Measurements from ENCODE around the gene PLOD3.
A peak's percentile ranks its signal among the peaks of the same experiment; 100 is the strongest.
"Not testable (repeated sequence)": the region's sequence is repeated elsewhere in the genome, so short reads cannot be mapped to it uniquely, and the experiment has no call there.

Gene PLOD3

GRCh38 chr7:101217388-101218235 is at the start of gene PLOD3, which contains the start of gene ZNHIT1:
Gene PLOD3, minus strand, starts transcription at chr7:101217581. Its CDS starts 307 bp downstream, at chr7:101217274.
Gene ZNHIT1, plus strand, starts transcription at chr7:101218165. Its CDS starts 31 bp downstream, at chr7:101218196.
- DNase-seq, result peak; percentile 97

DNA sequence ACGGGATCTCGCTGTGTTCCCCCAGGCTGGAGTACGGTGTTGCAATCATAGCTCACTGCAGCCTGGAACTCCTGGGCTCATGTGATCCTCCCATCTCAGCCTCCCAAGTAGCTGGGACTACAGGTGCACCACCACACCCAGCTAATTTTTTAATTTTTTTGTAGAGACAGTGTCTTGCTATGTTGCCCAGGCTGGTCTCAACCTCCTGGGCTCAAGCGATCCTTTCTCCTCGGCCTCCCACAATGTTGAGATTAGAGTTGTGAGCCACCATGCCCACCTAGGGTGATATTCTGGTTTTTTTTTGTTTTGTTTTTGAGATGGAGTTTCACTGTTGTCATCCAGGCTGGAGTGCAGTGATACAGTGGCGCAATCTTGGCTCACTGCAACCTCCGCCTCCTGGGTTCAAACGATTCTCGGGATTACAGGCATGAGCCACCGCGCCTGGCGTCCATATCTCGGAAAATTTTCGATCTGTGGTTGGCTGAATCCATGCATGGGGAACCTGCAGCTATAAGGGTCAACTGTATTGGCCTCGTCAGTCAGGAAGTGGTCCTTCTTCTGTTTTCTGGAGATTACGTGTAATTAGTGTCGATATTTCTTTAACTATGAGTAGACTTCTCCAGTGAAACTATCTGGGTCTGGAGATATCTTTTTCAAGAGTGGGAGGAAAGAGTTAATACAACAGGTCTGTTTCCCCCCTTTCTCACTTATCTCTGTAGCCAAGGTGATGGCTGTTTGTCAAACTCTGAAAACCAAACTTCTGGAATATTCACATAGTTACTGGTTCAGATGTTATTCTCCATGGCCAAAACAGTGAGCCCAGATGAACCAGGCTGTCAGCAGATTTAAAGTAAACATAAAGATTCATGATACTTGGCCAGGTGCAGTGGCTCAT is 48.5 kb upstream of the PLOD3 start:
- no peak for DNase-seq

DNA sequence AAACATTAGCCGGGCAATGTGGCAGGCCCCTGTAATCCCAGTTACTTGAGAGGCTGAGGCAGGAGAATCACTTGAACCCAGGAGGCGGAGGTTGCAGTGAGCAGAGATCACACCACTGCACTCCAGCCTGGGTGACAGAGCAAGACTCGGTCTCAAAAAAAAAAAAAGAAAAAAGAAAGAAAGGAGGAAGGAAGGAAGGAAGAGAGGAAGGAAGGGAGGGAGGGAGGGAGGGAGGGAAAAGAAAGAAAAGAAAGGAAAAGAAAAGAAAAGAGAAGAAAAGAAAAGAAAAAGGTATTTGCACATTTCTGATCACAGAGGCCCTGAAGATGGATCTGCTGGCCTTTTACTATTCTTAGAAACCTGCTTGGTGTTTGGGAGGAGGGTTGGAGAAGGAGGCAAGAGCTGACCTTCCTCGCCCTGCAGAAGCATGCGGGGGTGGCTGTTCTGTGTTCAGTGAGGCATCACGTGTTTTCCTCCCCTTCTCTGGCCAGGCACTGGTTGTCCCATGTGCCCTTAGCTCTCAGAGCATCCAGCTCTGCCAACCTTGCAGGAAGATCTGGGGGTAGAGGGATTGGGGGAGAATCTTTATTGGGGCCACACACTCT is 46.8 kb upstream of the PLOD3 start:
- DNase-seq, result not testable (repeated sequence)

- no peak for DNase-seq
These were observed 40.9 kb upstream of the PLOD3 start for GRCh38 chr7:101258243-101258731.

GRCh38 chr7:101255796-101256195 is 38.4 kb upstream of the PLOD3 start:
- DNase-seq, result no peak

DNA sequence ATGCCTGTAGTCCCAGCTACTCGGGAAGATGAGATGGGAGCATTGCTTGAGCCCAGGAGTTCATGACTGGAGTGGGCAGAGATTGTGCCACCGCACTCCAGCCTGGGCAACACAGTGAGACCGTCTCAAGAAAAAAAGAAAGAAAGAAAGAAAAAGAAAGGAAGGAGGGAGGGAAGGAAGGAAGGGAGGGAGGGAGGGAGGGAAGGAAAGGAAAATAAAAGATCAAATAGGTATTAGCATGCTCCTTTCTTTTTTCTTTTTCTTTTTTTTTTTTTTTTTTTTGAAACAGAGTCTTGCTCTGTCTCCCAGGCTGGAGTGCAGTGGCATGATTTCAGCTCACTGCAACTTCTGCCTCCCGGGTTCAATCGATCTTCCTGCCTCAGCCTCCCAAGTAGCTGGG is 35.8 kb upstream of the PLOD3 start:
- DNase-seq, result not testable (repeated sequence)

GRCh38 chr7:101251871-101252659 is 34.7 kb upstream of the PLOD3 start:
- peak; percentile 98 to 99 for DNase-seq

- no peak for DNase-seq
These were observed 32.9 kb upstream of the PLOD3 start for GRCh38 chr7:101250324-101250723.

DNA sequence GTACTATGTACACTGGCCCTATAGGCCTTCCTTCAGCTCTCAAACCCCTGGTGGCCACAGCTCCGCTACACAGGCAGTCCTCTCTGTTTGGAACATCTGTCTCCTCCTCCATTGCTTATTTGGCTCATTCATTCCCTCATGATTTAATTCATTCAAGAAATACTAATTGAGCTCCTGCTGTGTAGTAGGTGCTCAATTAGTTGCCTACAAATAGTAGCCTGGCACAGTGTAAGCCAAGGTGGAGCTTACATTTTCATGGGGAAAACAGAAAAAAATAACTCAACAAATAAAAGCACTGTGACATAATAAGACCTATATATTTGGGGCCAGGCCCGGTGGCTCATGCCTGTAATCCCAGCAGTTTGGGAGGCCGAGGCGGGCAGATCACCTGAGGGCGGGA is 30.9 kb upstream of the PLOD3 start:
- DNase-seq, result no peak

DNA sequence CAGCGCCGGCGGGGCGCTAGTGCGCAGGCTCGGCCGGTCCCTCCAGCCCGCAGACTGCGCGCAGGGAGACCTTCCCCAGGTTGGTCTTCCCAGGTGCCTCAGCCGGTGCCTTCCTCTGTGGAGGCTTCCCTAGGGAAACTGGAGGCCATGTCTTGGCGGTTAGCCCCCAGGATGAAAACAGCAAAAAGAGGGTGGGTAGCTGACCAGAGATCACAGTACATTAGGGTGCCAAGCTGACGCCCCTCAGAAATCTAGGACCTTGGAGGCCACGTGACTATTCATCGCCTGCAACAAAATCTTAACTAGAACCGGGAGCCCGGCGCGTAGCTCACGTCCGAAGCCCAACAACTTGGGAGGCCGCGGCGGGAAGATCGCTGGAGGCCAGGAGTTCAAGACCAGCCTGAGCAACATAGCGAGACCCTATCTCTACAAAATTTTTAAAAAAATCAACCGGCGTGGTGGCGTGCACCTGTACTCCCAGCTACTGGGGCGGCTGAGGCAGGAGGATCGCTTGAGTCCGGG is 27.8 kb upstream of the PLOD3 start:
- no peak for DNase-seq

DNA sequence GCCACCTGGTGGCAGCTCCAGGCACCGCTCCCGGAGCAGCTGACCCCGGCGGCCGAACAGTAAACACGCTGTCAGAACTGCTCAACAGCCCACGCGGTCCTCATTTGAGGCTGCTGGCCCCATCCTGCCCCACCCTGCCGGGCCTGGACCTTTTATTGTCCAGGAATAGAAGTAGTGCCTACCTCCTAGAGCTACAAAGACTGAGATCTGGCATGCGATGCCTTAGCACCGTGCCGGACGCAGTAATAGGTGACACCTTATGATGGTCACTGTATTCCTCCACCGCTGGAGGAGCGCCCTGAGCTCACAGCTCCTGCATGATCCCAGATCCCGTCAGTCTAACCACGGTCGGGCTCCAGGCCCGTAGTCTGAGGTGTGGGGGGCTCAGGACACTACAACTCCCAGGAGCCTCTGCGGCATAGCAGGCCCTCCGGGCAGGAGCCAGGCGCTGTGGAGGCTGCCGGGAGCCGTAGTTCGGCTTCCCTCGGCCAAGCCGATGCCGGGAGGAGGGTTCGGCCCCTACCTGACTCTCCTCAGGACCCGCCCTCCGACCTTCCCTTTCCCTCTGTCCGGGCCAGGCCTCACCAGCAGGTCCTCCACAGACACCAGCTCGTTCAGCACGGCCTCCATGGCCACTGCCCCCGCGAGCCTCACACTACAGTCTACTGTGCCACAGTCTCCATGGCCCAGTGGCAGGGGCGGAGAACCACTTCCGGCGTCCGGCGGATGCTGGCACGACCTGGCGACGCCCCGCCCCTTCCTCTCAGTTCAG is 27.2 kb upstream of the PLOD3 start, which contains the start of gene FIS1:
TSS of gene FIS1 (minus strand) at position 707 of the 772 bp plus-strand sequence. CDS start at position 630, 77 bp downstream.
- DNase-seq, result peak; percentile 91 to 94

DNA sequence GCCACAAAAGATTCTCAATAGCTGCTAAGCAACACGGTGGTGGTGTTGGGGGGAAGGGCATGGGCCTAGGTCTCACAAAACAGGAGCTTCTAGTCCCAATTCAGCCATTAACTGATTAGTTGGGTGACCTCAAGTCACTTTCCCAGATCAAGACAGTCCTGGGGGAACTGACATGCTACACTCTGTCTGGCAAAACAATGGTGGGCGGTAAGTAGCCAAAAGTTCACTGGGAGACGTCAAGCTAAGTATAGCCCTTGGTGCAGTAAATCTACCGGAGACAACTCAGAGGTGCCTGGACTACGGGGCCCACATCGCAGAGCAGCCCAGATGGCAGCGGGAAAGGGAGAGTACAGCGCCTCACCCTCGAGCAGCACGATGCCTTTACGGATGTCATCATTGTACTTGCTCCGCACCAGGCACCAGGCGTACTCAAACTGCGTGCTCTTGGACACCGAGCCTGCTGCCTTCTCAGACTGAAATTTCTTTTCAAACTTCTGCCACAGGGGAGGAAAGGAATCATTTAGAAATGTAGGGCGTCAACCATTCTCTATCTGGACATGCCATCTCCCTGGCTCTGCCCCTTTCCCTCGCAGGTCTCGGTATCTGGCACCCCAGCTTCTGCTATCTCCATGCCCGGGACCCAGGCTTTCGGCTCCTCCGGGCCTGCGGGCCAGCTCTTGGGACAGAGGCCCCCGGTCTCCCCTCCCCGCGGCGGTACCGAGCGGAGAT is 26.4 kb upstream of the PLOD3 start:
- DNase-seq, result no peak

GRCh38 chr7:101241443-101242349 is 24.3 kb upstream of the PLOD3 start:
- DNase-seq, result no peak

GRCh38 chr7:101241015-101241363 is 23.6 kb upstream of the PLOD3 start:
- no peak for DNase-seq

GRCh38 chr7:101240226-101241014 is 23.0 kb upstream of the PLOD3 start:
- no peak for DNase-seq

DNA sequence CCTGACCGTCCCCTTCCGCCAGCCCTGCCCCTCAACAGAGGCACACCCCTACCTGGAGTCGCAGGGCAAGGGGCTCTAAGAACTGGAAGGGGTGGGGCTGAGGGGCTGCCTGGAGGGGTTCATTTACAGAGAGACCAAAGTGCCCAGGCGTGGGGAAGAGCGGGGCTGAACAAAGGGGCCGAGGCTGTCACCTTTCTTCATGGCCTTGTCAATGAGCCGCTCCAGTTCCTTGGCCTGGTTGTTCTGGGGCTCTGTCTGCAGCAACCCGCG is 22.5 kb upstream of the PLOD3 start:
- DNase-seq, result no peak

- DNase-seq, result no peak
These were observed 22.0 kb upstream of the PLOD3 start for GRCh38 chr7:101239191-101239950.
